Inflammatory macrophage (primary cell): ENCODE data around the gene CTNND2.

ENCODE experiments used
- DNase-seq, 2 donors: peaks; one replicate each; pipeline ENCODE4 v3.0.0-alpha.2; 2020 to 2022

CTNND2 gene

GRCh38 chr5:11760934-11761603 is 143.2 kb downstream of the CTNND2 start:
- DNase-seq: no peak

DNA sequence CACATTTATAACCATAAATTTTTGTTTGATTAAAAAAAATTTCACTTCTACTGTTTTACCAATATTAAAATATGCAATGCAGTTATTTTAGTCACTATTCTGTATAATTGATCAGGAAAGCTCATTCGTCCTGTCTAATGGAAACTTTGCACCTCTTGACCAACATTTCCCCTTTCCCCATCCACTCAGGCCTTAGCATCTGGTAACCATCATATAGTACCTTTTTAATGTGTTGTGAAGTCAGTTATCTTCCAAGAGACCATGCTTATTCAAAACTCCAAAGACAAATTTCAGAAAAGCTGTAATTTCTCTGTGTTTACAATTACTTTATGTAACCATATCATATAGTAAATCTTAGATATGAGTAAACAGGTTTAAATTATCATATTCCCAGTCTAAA is 145.9 kb downstream of the CTNND2 start:
- DNase-seq: no peak

DNA sequence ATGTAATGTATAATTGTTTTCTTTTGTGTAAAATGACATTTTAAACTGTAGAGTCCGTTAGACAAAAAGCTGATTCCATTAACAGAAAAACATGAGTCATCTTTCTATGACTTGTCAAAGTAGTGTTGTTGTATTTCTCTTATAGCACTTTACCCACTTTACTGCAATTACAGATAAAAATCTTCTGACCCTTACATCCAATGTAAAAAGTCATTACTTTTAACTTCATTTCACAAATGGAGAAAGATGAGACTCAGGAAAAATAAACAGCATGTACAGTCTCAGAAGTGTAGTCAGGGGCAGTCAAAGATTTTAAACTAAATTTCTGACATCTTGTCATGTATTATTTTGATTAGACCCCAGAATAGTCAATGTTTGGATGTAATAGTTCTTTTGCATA is 146.6 kb downstream of the CTNND2 start:
- no peak for DNase-seq

- DNase-seq: no peak
Measured at GRCh38 chr5:11737010-11737409, 167.2 kb downstream of the CTNND2 start.

GRCh38 chr5:11734369-11734768 is 169.9 kb downstream of the CTNND2 start:
- no peak for DNase-seq

GRCh38 chr5:11733840-11734192 is 170.4 kb downstream of the CTNND2 start:
- DNase-seq: no peak

DNA sequence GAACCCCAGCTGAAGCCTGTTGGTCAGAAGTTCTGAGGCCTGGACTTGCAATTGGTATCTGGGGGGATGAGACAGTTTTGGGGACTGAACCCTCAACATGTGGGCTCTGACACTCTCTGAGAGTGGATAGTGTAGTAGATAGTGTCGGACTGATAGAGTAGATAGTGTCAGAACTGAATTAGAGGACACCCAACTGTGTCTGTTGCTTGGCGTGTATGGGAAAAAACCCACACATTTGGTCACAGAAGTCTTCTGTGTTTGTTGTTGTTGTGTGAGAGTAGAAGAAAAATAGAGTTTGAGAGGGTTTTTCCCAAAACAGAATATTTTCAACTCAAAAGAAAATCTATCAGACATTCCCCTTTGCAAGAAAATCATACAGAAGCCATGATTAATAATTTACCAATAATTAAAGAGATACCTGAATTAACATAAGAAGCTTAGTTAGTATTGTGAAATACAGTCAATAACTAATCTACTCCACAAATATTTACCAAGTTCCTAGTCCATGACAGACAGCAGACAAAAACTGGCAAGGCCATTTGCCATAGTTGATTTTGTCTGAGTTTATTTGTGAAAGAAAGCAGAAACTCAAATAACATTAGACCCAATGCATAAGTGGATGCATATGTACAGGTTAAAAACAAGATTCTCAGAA is 170.9 kb downstream of the CTNND2 start:
- no peak for DNase-seq

GRCh38 chr5:11724940-11725339 is 179.3 kb downstream of the CTNND2 start:
- DNase-seq: no peak

DNA sequence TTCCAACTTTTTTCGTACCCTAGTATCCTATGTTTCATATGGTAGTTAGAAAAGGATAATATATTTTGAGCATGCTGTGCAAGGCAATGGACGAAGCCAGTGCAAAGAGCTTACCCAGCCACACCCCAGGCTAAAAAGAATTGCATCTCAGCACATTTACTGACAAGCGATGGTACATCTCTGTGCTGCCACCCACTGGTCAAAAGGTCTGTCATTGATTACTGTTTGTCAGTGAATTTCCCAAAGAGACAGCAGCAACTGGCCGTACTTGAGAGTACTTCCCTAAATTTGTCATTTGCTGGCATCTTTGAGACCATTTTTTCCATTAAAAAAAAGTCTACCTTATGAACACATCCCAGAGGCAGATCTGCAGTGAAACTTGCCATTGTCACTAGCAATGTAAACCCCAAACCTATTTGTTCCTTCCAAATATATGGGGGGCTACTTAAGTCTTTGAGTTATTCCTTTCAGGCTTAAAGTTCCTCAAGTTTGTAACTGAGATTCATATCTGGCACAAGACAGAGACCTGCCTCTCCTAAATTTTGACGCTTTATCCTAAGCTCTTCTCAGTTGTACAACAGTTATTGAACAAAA is 184.3 kb downstream of the CTNND2 start:
- peak; percentile 65 for DNase-seq

GRCh38 chr5:11715461-11716196 is 188.6 kb downstream of the CTNND2 start:
- no peak for DNase-seq

DNA sequence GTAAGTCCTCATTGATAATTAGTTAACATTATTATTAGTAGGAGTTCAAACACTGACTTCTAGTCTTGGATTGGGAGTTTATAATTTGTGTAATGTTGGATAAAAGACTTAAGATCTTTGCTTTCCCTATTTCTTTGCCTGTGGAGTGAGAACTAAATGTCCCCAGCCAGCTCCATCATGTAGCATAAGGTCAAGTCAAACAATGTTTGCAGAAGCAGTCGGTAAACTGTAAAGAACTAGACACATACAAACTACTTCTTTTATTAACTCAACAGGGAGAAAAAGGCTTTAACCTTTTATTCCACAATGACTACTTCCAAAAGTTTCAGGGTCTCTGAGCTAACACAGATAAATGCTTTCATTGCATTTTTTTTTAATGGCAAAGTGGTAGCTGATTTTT is 192.3 kb downstream of the CTNND2 start:
- DNase-seq: no peak

- no peak for DNase-seq
Measured at GRCh38 chr5:11709021-11709420, 195.2 kb downstream of the CTNND2 start.

DNA sequence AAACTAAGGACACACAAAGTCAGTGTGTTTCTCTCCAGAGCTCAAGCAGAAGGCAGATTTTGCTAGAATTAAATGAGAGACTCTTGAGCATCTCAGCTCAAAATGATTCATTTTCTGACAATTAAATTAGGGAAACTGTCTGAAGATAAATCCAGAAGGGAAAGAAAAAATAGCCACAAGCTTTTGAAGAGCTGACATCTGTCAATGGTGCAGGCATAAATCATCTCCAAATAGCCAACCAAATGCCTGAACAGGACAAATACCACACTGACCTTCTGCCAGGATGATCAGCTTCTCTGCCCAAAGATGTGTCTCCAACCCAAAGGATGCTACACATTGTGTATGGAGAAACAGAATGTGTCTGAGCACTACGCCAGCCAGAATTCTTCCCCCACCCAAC is 199.3 kb downstream of the CTNND2 start:
- no peak for DNase-seq

DNA sequence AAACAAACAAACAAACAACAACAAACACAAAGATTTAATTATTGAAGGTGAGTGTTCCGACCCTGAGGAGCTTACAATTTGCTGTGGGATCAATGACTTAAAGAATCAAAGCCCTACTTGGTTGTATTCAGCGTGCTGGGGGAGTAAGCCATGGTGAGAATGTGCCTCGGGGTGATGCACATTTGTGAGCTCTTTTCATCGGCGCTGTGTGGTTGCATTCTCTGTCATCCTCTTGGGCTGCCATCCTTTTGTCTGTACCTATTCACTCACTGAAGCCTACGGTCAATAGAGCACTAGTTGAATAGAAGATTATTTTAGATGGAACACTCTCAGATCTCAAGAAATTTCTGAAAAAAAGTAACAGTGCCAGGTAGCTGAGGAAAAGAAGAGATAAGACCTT is 203.9 kb downstream of the CTNND2 start:
- no peak for DNase-seq

- DNase-seq: no peak
Measured at GRCh38 chr5:11692636-11693035, 211.6 kb downstream of the CTNND2 start.

DNA sequence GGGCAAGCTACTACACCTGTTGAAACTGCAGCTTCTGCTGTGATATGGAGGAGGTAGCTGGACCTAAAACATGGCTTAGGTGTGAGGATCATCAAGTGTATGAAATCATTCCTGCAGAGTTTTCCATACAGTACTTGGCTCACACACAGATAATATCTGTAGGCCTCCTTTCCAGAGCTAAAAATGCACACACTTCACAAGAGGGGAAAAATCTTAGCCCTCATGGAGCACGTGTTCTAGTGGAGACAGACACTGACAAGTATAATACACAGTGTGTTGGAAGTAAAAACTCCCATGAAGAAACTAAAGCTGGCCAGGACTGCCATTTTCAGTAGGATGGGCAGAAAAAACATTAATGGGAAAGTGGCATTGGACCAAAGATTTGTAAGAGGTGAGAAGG is 216.7 kb downstream of the CTNND2 start:
- no peak for DNase-seq

- DNase-seq: peak; percentile 53 to 64
Measured at GRCh38 chr5:11684607-11685006, 219.6 kb downstream of the CTNND2 start.

DNA sequence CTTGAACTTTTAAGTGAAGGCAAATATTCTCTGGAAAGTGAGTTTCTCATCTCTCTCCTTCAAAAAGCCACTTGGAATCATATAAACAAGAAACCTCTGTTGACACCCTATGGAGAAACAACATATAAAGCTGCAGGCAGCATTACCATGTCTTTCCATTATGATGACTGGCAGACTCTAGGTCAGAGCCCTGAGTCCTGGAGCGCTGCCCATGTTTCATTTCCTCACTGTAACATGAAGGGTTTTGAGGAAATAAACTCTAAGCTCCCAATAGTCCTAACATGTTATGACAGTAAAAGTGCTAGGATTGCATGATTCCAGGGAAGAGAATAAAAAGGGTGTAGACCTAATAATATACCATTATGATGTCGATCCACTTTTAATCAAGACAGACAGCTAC is 220.6 kb downstream of the CTNND2 start:
- peak; percentile 61 to 71 for DNase-seq

DNA sequence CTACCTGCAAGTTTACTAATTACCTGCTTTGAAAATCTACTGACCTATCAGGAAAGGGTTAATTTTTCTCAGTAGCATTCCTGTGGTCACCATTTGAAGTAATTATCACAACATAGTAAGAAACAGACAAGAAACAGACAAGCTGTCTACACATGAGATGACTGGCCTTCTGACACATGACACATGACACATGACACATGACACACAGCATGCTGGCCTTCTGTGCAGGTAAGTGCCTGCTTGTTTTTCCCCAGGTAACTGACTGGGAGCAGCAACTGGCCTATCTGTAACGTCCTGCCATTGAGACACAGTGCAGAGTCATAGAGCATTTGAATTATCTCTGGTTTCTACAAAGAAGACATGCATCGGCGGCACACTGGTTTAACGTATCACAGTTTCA is 222.4 kb downstream of the CTNND2 start:
- DNase-seq: no peak

GRCh38 chr5:11679676-11680075 is 224.6 kb downstream of the CTNND2 start:
- DNase-seq: no peak

GRCh38 chr5:11675184-11675583 is 229.1 kb downstream of the CTNND2 start:
- no peak for DNase-seq

DNA sequence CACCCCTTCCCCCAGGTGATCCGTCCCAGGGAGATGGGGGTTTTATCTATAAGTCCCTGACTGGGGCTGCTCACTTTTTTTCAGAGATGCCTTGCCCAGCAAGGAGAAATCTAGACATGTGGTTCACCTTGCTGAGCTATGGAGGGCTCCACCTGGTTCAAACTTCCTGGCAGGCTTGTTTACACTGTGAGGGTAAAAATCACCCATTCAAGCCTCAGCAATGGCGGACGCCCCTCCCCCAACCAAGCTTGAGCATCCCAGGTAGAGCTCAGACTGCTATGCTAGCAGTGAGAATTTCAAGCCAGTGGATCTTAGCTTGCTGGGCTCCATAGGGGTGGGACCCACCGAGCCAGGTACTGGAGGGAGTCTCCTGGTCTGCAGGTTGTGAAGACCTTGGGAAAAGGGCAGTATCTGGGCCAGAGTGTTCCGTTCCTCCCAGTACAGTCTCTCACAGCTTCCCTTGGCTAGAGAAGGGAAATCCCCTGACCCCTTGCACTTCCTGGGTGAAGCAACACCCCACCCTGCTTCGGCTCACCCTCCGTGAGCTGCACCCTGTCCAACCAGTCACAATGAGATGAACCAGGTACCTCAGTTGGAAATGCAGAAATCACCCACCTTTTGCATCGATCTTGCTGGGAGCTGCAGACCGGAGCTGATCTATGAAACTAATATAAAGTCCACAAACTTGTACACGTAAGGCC is 231.7 kb downstream of the CTNND2 start:
- DNase-seq: peak in 1 of 2 donors; percentile 1

- DNase-seq: no peak
Measured at GRCh38 chr5:11658376-11658775, 245.9 kb downstream of the CTNND2 start.
